Erythroblast (primary cell): ENCODE data around the gene HTR2C.

Experiments used
- GATA1 ChIP-seq: IDR thresholded peaks from 2 replicates; pipeline ENCODE4 v1.6.1; 2011; ENCODE audit warnings: low read depth, mild to moderate bottlenecking, control low read depth, low read length, moderate library complexity
- POLR2A ChIP-seq: IDR thresholded peaks from 2 replicates; pipeline ENCODE4 v1.6.1; 2011; ENCODE audit warnings: mild to moderate bottlenecking, low read length

DNA sequence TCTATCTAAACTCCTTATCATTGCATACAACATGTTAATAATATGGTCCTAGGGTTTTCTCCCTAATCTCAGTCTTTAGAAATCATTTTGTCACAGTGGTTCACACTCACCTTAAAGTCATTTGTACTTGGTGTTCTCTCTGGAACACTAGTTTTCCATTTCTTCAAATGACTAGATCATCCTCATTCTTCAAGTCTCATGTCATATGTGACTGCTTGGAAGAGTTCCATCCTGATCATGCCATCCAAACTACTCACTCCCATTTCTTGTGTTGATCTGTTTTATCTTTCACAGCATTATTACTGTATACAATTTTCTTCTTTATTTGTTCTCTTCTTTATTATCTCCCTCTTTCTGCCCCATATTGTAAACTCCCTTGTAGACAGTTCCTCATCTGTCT is 66.5 kb downstream of the HTR2C start:
- no peak for TF ChIP-seq POLR2A
- TF ChIP-seq GATA1, result no peak
